H1 (cell line): ENCODE data around the gene RAP1GDS1. TPM values are rescaled to one million over a fixed set of nuclear protein-coding genes. Genes with fewer than 3 reads are reported as not detected.

Experiments
- CBX8 ChIP-seq: fragments of 300-800, 300-1000 bp; sonication (generic); IDR thresholded peaks from 2 replicates; pipeline ENCODE4 v1.7.1; 2016; ENCODE audit warnings: low read depth, low read length, borderline replicate concordance
- NRF1 ChIP-seq: IDR thresholded peaks from 2 replicates; pipeline ENCODE4 v1.6.1; 2011; ENCODE audit warnings: mild to moderate bottlenecking, low read depth, low read length, improper control_type of control experiment
- SIN3A ChIP-seq, 2 experiments: IDR thresholded peaks in 1 of 2; conservative IDR thresholded peaks in 1 of 2; 2 replicates each; pipeline ENCODE4 v1.6.1; 2011 to 2012; ENCODE audit warnings: low read length in 2 of 2, improper control_type of control experiment in 1 of 2, low read depth in 1 of 2, mild to moderate bottlenecking in 1 of 2
- SP4 ChIP-seq: IDR thresholded peaks from 2 replicates; pipeline ENCODE4 v1.6.1; 2012; ENCODE audit warnings: low read length, inconsistent platforms
- polyA plus RNA-seq, 7 experiments: library from polyadenylated mRNA; depleted of rRNA in 3 of 7; stranded (reverse) in 5 of 7; unstranded in 2 of 7; fragments of >200 nt in 5 of 7; fragments of 200-250 nt in 2 of 7; gene quantifications; 1 replicate in 5 of 7; 2 replicates in 1 of 7; 4 replicates in 1 of 7; pipeline versions ENCODE4 v1.2.1 to v1.2.3, GENCODE V29; 2011 to 2013; ENCODE audit warnings: missing spikeins in 2 of 7, mixed read lengths in 2 of 7
- total RNA-seq: library from RNA; stranded (reverse); fragmentation: NEBNext Ultra II Directional; extraction: Animal tissue kit (Norgen Biotek cat#: 25700); gene quantifications from 2 replicates; pipeline ENCODE4 v1.2.1, GENCODE V29; 2021

RAP1GDS1 gene
- total and polyA plus RNA-seq, 2 of the 8 experiments (the other 6 are each of a cell fraction or from before 2014, with no cell fraction given) = 12.8 to 31.9 TPM

GRCh38 chr4:98470831-98471230 is 209.6 kb downstream of the RAP1GDS1 start (continued):
- TF ChIP-seq SIN3A (conservative IDR thresholded peaks at IDR 0.05 in 1 of 2, IDR thresholded peaks at IDR 0.05 in 1 of 2; ENCODE audit: low read depth in 1 of 2, low read length in 2 of 2) (no peak), NRF1 (no peak), SP4 (no peak), CBX8 (no peak)
